NCI-H1105 treated with DMSO at 0.1 percent for 48 hours (cell line): ENCODE results near the gene PHF19.

ENCODE experiments used
- DNase-seq: peaks from one replicate; lab custom pipeline; 2025; lab: John Stamatoyannopoulos, UW

Gene PHF19

DNA sequence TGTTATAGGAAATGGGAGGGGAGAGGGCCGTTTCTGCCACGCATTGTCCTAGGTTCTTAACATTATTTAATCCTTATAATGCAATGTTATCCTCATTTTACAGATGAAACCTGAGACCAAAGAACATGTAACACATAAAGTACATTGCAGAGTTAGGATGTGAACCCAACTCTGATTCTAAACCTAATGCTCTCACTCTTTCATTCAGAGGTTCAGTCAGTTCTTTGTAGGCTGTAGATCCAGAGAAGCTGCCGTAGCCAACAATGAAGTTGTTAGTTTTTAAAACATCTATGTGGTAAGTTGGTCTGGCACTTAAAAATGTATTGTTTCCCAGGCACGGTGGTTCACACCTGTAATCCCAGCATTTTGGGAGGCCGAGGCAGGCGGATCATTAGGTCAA lies 23.8 kb downstream of the PHF19 start:
- no peak for DNase-seq

DNA sequence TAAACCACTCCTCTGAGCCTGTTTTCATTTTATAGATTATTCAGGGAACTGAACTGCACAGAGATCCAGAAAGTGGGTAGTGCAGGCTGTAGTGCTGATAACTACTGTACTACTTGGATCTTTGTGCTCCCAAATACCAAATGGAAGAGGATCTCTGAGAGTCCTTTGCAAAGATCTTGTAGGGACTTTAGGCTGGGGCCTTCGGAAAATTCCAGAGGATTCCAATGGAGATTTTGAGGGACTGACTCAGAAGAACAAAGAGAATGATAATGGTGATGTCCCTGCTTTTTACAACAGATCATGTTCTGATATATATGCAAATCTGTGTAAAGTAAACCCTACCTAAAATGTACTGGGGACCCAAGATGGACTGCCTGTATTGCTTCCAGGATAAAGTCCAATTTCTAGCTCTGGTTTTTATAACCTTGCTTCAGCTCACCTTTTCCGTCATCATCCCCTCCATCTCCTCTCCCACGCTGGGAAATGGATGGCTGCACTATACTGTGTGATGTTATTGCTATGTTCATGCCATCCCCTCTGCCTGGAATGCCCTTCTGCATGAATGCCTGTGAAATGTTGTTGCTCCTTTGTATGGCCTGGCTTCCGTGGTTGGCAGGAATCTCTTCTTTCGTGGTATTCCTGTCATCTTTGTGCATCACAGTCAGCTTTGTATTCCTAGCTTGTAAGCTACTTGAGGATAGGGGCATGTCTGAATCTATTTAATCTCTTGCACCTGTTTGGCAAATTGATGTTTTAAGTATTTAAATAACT lies 24.6 kb downstream of the PHF19 start:
- no peak for DNase-seq

DNA sequence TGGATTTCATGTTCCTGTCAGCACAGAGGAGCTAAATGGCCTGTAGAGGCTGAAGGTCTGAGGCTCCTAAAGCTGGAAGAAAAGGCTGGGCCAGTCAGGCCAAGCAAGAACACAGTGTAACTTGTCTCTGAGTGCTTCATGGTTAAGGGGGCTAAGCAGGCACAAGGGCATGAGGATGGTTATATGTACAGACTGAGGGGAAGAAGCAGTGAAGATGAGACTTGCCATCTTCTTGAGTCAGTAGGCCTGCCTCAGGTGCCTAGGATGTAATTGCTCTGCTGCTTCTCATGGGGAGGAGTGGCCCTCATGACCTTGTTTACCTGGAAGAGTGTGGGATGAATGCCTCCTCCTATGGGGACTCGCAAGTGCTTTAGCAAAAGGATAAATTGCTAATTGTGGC lies 25.5 kb downstream of the PHF19 start:
- DNase-seq = no peak

DNA sequence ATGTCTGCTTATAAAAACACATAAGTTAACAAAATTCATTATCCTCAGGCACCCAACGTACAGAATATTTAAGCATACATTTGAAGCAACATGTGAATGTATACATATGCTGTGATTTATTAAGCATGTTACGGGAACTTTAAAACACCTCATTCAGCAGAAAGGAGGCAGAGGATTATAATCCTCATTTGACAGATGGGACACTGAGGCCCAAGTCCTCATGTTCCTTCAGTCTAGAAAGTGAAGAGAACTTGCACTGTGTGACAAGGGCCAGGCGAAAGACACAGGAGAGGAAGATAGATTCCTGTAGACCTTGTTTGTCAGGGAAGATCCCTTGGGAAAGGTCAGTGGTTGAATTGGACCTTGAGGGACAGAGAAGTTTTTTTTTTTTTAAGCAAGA lies 26.7 kb downstream of the PHF19 start:
- no peak for DNase-seq

DNA sequence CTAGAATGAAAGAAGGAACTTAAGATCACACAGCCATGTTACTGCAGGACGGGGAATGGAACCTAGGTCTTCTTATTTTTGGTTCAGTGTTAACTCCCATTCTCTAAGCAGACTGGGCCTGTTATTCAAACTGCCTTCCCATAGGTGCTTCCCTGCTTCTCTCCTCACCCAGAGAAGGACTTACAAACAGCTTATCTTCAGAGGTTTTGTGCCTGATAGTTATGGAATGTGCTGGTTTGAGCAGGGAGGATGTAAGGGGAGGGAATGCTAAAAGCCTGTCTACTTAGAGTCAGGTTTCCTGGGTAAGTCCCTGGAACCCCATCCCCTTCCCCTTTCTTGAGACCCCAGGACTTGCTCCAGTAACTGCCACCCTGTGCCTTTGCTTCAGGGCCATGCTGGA lies 30.1 kb downstream of the PHF19 start:
- DNase-seq = no peak

DNA sequence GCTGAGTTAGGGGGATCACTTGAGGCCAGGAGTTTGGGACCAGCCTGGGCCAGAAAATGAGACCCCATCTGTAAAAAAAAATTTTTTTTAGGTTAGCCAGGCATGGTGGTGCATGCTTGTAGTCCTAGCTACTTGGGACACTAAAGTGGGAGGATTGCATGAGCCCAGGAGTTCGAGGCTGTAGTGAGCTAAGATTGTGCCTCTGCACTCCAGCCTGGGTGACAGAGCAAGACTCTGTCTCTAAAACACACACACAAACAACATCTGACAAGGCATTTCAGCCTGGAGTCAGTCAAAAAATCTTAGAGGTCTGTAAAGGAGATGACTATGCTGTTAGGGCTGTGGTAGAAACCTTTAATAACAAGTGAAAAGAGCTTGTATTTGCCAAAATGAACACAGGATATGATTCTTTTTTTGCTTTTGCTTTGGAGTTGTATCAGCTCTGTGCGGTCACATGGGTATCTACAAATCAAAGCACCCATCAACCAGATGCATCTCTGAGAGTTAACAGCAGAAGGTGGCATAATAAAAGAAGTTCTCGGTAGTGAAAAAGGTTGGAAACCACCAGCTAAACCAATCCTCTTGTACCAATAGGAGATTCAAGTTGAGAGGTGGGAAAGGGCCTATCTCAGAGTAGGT lies 30.6 kb downstream of the PHF19 start:
- no peak for DNase-seq

DNA sequence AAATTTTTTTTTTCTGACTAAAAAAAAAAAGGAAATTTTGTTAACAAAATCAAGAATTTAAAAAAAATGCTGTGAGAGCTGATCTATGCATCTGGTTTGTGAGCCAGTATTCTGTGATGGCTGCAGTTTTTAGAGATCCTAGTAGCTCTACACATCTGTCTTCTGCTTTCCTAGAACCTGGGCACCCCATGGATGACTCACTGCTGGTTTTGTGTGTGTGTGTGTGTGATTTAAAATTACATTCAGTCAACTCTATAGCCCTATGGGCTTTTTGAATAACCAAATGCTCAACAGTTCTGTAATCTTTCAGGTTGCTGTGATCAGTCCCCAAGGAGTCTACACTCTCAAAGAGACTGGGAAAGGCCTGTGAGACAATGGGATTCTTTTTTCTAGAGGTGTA lies 31.7 kb downstream of the PHF19 start:
- DNase-seq = no peak

DNA sequence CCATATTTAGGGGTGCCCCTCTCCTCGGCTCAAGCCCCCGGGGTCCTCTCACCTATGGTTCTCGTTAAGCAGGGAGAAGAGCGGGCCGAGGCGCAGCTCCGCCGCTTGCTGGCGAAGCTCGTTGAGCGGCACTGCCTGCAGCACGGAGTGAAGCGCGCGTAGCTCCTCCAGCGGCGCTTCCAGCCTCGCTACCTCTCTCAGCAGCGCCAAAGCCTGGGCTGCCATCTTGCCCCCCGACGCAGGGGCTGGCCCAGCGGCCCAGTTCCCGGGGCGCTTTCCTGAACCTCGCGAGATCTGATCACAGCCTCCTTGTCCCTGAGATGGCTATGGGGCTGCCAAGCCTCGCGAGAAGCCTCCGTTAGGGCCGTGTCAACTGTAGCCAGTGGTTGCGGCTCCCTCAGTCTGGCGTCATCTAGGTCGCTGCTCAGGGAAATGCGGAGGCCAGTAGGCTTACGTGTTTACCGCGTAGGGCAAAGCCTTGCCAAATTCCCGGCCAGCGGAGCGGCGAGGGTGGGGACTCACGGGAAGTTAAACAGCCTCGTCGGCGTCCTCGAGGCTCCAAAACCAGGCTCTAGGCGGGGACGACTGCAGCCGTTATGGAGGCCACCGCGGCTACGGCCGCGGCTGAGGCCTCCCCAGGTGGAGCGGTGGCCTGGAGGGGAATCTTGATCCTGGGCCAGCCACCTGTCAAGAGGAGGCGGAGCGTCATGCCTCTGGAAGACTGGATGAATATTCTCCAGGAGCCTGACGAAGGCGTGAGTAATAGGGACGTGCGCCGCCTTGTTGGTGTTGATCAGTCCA lies 34.1 kb downstream of the PHF19 start, which contains the start of gene PSMD5:
Gene PSMD5 (minus strand): TSS at position 238 of the 801 bp plus-strand sequence. CDS start 13 bp downstream, at position 225.
- peak; percentile 94 for DNase-seq

DNA sequence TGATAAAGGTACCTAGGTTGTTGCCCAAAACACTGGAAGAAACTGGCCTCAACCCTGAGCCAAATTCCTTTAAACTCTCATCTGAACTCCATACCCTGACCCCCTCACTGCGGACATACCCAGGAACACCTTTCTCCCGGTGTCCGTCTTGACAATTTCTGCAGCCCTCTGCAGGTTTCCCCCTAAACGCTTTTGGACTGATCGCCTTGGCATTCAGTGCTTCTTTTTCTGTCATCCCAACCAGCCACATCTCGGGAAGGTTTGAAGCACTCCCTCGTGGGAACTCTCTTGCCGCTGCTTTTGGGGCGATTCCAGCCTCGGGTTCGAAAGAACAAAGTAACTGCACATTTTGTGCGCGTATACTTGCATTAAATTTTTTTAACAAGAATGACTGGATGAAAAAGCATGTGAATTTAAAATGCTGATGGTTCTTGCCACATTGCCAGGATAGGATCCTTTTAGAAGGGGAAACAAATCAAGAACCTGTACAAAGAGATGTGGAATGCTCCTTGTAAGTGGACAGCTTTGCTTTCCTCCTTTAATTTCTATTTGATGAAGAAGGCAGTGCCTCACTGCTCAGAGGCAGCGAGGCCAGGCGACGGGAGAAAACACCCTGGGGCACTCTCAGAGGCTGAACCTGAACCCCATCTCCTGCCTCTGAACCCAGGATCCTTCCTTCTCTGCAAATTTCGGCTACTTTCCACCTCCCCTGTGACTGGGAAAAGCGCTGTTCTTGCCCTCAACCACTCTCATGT lies 34.9 kb downstream of the PHF19 start:
- DNase-seq = no peak

DNA sequence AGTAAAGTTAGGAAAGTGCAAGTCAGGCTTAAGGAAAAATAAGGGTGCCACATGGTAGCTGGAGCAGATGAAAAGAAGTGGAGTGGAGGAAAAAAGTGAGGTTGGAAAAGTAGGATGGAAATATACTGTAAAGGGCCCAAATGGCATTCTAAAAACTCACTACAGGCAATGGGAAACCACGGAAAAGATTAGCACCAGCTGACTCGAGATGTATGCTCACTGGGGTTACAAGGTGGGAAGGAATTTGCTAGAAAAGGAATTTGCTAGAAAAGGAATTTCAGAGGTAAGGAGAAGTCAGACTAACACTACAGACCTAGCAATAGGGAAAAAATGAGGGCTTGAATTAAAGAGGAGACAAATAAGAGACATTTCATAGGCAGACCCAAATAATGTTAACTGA lies 37.8 kb downstream of the PHF19 start:
- DNase-seq = no peak

DNA sequence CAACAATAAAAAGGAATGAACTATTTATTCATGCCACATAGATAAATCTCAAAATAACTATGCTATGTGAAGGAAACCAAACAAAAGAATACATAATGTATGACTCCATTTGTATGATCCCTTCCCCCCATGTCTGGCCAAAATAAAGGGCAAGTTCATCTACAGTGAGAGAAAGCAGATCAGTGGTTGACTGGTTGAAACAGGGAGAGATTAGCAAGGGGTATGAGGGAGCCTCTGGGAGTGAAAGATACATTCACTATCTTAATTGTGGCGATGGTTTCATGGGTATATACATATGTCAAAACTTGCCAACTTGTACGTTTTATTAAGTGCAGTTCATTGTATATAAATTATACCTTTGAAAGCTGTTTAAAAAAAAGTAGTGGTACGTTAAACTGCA lies 39.1 kb downstream of the PHF19 start:
- DNase-seq = no peak

DNA sequence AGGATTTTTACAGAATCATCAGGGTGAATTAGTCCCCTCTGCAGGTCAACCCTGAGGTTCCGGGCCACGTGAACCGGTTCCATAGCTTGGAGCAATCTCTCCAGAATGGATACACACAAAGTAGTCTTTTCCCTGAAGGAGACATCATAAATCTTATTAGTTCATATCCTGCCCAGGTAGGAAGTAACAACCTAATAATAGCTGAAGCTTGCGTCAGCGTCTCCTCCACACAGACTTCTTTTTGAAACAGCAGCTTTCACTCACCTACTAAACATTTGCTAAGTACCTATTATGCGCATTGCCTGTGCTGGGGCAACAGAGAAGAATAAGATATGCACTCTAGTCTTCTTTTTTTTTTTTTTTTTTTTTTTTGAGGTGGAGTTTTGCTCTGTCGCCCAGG lies 43.7 kb downstream of the PHF19 start:
- DNase-seq = no peak

DNA sequence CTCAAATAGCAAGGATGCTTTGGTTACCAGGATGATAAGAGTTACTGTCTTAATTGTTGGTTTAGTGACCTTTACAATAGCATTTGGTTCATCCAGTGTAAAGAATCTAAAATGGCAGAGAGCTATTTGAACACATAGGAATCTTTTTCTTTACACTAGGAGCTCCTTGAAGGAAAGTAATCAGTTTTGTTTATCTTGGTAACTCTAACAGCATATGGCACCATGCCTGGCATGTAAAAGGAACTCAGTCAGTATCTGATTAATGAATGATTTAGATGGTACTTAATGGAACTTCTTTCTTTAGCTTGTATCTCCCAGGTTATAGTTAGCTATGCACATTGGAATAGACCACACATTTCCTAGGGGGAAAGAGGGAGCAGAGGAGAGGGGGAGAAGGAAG lies 44.2 kb downstream of the PHF19 start:
- no peak for DNase-seq

DNA sequence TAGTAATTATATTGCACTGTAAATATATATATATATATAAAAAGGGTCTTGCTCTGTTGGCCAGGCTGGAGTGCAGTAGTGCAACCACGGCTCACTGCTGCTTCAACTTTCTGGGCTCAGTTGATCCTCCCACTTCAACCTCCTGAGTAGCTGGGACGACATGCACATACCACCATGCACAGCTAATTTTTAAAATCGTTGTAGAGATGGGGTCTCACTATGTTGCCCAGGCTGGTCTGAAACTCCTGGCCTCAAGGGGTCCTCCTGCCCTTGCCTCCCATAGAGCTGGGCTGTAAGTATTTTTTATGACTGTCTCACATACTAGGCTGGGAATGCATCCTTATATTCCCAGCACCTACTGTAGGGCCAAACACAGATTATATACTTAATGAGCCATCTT lies 46.1 kb downstream of the PHF19 start:
- DNase-seq = no peak

DNA sequence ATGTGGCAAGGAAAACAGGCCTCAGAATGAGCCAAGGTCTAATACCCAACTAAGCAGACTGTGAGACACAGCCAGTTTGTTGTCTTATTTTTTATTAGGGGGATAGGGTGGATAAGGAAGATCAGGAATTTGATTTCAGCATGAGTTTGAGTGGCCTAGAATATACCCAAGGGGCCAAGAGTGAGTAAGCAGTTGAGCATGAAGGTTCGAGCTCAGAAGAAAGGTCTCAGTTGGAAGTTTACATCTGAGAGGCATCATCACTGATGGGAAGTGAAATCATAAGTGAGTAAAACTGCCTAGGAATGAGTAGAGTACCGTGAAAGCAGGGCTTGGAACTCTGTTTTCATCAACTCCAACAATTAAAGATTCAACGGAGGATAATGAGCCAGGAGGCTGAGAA lies 46.8 kb downstream of the PHF19 start:
- DNase-seq = no peak

DNA sequence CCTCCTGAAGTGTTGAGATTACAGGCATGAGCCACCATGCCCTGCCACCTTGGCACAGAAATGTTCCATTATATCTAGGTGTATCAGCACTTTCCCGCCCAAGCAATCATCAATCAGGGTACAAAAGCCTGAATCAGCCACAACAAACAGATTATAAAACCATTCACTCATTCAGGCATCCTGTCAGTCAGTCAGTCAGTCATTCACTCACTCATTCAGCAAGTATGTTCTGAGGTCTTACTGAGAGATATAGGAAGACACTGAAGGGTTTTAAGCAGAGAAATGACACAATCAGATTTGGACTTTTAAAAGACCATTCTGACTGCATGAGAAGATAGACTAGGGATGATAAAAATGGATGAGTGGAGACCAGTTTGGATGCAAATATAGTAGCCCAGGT lies 47.3 kb downstream of the PHF19 start:
- no peak for DNase-seq

DNA sequence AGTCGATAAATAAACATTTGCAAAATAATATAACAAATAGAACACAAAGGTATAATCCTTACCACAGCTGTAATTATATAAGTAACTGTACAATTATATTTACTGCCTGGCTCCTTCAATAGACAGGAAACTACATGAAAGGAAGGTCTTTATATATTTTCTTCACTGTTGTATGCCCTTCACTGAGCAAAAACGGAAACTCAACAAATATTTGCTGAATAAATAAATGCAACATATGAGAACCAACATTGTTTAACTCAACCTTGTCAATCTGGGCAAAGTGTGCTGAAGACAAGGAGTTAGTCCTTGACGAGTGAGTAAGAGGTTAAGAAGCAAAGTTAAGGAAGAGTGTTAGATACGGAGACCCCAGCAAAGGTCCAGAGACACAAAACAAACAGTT lies 56.9 kb downstream of the PHF19 start:
- no peak for DNase-seq

DNA sequence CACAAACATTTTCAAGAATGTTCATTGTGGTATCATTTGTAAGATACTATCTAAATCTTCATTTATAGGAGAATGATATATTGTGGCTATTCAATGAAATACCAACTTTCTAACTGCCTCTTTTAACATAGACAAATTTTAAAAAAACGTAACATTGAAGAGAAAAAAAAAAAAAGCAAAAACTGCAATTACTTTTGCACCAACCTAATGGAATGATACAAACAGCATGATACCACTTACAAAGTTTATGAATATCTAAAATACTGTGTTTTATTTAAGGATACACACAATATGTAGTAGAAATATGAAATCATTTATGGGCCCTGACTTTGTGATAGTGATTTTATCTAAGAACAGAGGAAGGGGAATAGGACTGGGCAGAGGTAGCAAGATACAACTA lies 58.4 kb downstream of the PHF19 start:
- no peak for DNase-seq

DNA sequence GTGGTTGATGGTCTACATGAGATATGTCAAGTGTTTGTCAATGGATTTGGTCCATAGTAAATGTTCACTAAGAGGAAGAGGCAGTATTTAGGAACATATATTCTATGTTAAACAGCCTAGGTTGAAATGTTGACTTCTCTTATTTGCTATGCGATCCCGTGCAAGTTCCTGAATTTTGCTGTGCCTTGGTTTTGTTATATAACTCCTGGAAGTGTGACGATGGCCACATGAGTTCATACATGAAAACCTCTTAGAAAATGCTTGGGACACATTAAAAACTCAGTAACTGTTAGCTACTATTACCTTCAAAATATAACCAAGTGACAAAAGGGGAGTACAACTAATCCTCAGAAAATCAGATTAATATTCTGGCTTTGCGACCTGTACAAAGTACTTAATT lies 61.9 kb downstream of the PHF19 start:
- DNase-seq = no peak

DNA sequence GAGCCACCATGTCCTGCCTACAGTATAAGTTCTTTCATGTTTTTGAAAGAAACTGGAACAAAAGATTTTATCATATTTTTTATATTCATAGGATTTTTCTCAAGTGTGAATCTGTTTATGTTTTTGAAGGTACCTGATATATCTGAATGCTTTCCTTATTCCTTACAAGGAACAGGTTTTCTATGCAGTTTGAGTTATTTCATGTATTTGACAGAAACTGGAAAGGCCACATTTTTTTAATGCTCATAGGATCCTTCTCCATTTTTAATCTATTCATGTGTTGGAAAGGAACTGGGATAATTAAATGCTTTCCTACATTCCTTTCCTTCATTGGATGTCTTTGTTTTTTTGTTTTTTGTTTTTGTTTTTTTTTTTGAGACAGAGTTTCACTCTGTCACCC lies 68.1 kb downstream of the PHF19 start:
- DNase-seq = no peak

DNA sequence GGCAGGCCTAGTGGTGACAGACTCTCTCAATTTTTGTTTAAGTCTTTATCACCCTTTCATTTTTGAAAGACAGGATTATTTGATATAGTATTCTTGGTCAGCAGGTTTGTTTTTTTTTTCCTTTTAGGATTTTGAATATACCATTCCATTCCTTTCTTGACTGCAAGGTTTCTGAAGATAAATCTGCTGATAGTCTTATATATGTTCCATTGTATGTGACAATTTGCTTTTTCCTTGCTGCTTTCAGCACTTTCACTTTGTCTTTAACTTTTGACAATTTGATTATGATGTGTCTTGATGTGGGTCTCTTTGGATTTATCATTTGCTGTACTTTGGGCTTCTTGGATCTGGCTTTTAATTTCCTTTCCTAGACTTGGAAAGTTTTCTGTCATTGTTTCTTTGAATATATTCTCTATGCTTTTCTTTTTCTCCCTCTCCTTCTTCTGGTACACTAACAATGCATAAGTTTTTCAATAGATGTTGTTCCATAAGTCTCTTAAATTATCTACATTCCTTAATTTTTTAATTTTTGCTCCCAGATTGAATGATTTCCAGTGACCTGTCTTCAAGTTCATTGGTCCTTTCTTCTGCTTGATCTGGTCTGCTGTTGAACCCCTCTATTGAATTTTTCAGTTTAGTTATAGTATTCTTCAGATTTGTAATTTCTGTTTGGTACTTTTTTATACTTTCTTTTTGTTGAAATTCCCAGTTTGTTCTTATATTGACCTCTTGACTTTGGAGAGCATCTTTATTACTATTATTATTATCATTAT lies 69.2 kb downstream of the PHF19 start:
- DNase-seq = no peak
